ENCODE measurements around the gene KAZN. TPM values are rescaled to one million over a fixed set of nuclear protein-coding genes. Genes with fewer than 3 reads are reported as not detected.
A peak's percentile ranks its signal among the peaks of the same experiment; 100 is the strongest.

Gene KAZN
- total RNA-seq, 1 donor from 2014 or later = 21.2 TPM

DNA sequence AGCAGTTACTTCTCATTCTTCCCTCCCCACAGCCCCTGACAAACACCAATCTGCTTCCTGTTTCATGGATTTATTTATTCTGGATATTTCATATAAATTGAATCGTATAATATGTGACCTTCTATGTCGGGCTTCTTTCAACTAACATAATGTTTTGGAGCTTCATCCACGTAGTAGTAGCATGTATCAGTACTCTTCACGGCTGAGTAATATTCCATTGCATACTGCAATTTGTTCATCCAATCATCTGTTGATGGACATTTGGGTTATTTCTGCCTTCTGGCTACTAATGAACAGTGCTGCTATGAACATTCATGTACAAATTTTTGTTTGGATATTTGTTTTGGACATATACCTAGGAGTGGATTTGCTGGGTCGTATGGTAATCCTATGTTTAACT lies 1.9 kb upstream of the KAZN start:
- no peak for DNase-seq
- TF ChIP-seq, protein P1, sequence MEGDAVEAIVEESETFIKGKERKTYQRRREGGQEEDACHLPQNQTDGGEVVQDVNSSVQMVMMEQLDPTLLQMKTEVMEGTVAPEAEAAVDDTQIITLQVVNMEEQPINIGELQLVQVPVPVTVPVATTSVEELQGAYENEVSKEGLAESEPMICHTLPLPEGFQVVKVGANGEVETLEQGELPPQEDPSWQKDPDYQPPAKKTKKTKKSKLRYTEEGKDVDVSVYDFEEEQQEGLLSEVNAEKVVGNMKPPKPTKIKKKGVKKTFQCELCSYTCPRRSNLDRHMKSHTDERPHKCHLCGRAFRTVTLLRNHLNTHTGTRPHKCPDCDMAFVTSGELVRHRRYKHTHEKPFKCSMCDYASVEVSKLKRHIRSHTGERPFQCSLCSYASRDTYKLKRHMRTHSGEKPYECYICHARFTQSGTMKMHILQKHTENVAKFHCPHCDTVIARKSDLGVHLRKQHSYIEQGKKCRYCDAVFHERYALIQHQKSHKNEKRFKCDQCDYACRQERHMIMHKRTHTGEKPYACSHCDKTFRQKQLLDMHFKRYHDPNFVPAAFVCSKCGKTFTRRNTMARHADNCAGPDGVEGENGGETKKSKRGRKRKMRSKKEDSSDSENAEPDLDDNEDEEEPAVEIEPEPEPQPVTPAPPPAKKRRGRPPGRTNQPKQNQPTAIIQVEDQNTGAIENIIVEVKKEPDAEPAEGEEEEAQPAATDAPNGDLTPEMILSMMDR (IDR thresholded peaks at IDR 0.05) = no peak
- Histone ChIP-seq H3K4me3 (no peak overlapping the region), H3K36me3 (no peaks in the 10 kb centered on the region), H3K27ac (no peak overlapping the region), H3K27me3 (ENCODE audit: low read depth) (peaks cover 38% of the 10 kb centered on the region), H3K4me1 (no peaks in the 10 kb centered on the region), H3K9me3 (no peaks in the 10 kb centered on the region)
- intact Hi-C loops (cut with DNase I) = no loop called here
- no peak for ATAC-seq

DNA sequence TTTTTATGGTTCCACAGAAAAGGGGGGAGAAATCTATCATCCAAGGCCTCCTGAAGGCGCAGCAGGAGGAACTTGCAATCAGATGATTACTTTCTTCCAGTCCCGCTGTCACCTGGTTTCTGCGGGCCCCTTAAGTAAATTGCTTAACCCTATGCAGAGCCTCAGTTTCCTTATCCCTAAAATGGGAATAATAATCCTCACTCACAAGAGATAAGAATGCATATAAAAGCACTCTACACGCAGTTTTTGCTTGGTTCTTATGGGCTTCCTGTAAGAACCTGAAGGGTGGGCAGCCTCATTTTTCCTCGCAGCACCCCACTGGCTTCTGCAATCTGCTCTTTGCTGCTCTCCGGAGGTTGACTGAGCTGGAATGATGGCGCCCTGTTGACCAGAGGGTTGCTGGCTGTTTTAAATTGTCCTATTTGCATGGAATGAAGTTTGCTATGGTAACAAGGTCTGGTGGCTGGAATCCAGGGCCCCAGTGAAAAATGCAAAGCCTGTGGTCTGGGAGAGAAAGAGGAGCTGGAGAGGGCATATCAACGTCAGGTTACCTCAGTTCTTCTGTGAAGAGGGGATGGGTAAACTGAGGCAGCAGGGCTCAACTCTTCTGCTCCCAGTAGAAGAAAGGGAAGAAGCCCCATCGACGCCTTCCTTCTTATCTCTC lies 1.0 kb upstream of the KAZN start:
- no peaks in the 10 kb centered on the region for H3K9me3 ChIP-seq
- intact Hi-C loops (cut with DNase I) = no loop called here
- peak overlapping the region; percentile 51 for H3K4me3 ChIP-seq
- H3K27me3 ChIP-seq (ENCODE audit: low read depth) = peaks cover 38% of the 10 kb centered on the region
- TF ChIP-seq, protein P1 (IDR thresholded peaks at IDR 0.05) = no peak
- H3K36me3 ChIP-seq = no peaks in the 10 kb centered on the region
- ATAC-seq (no peak), DNase-seq (no peak)
- H3K27ac ChIP-seq = no peak overlapping the region
- no peaks in the 10 kb centered on the region for H3K4me1 ChIP-seq

DNA sequence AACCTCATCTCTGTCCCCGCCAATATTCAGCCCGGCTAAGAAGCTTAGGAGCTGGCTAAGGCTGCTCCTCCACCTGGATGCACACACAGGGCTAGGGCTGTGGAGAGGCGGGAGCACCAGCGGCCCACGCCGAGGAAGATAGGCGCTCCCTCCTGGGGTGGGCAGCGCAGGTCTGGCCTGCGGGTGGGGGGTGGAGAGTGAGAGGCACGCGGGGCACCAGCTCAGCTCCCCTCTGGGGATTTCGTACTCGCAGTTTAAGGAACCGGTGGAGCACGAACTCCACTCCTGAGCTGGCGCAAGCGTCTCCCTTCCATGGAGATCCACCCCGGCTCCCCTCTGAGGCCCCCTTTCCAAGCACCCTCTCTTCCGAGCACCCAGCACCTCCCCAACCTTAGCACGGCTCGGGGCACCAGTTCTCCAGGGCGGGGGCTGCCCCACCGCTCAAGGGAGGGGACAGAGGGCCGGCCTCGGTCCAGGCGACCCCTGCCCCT lies 433 bp upstream of the KAZN start:
- no peaks in the 10 kb centered on the region for H3K4me1 ChIP-seq
- H3K36me3 ChIP-seq = no peaks in the 10 kb centered on the region
- no peaks in the 10 kb centered on the region for H3K9me3 ChIP-seq
- TF ChIP-seq, protein P1 (IDR thresholded peaks at IDR 0.05) = no peak
- ATAC-seq (peak; percentile 43 to 68), DNase-seq (no peak)
- no peak overlapping the region for H3K27ac ChIP-seq
- intact Hi-C loops (cut with DNase I) = no loop called here
- peak overlapping the region; percentile 51 for H3K4me3 ChIP-seq
- peaks cover 38% of the 10 kb centered on the region for H3K27me3 ChIP-seq (ENCODE audit: low read depth)

DNA sequence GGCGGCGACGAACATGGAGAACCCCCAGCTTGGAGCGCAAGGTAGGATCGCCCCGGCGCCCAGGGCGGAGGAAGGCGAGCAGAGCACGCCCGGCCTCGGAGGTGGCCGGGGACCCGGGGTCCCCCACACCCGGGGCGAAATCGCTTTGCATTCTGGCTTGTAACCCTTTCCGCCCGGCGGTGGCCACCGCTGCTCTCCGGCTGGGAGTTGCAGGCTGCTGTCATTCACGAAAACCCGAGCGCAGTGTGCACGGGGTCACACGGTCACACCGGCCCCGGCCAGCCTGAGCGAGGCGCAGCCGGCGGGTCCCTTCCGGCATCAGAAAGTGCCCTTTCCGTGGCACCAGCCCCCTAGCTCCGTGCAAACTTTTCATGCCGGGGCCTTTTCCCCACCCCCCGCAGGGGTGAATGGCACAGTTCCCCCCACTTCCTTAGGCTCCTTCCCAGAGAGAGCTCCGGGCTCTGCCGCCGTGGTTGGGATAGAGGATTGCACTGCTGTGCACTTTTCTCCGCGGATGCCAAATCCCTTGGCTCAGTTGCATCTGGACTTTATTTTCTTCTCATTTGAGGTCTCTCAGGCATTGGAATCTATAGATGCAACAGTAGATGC lies 802 bp downstream of the KAZN start:
- no peaks in the 10 kb centered on the region for H3K9me3 ChIP-seq
- no peaks in the 10 kb centered on the region for H3K36me3 ChIP-seq
- no peak overlapping the region for H3K27ac ChIP-seq
- no peak for DNase-seq
- no peaks in the 10 kb centered on the region for H3K4me1 ChIP-seq
- ATAC-seq = peak in 1 of 2 donors; percentile 31
- peak overlapping the region; percentile 51 for H3K4me3 ChIP-seq
- TF ChIP-seq, protein P1 (IDR thresholded peaks at IDR 0.05) = no peak
- H3K27me3 ChIP-seq (ENCODE audit: low read depth) = peaks cover 38% of the 10 kb centered on the region
- intact Hi-C loops (cut with DNase I) = no loop called here

DNA sequence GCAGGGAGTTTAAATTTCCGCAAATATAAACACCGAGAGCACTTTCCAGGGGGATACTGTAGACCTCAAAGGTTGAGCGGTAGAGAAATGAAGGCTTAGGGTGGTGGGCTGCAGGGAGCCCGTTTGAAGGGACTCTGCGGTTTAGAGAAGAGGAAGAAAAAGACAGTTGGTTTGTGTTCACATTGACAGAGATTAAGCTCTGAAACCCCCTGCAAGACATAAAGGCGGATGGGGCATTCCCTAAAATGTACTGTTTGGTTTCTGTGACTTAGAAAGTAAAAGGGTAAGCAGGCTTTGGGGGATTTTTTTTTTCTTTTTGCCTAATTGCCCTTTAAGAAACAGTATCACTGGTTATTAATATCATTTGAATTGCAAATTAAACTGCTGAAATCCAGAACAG lies 1.3 kb downstream of the KAZN start:
- Histone ChIP-seq H3K27ac (no peak overlapping the region), H3K9me3 (no peaks in the 10 kb centered on the region), H3K36me3 (no peaks in the 10 kb centered on the region), H3K4me3 (peak overlapping the region; percentile 51), H3K27me3 (ENCODE audit: low read depth) (peaks cover 38% of the 10 kb centered on the region), H3K4me1 (no peaks in the 10 kb centered on the region)
- ATAC-seq (no peak), DNase-seq (no peak)
- intact Hi-C loops (cut with DNase I) = no loop called here
- TF ChIP-seq, protein P1 (IDR thresholded peaks at IDR 0.05) = no peak
